Thyroid gland (tissue), 4 donors: ENCODE data around the gene IPO5. TPM values are rescaled to one million over a fixed set of nuclear protein-coding genes. Genes with fewer than 3 reads are reported as not detected.

ENCODE experiments used
- DNase-seq, 2 donors: peaks; one replicate each; pipeline ENCODE4 v3.0.0-alpha.2; 2019
- H3K27ac ChIP-seq, 3 donors: fragments of 200-600 bp; sonication (generic); 1 replicate in 2 of 3; 2 replicates in 1 of 3; pipeline ENCODE4 v1.5.1; 2016 to 2019; ENCODE audit warnings: mild to moderate bottlenecking in 1 of 3, moderate library complexity in 1 of 3
- H3K27me3 ChIP-seq: fragments of 200-600 bp; sonication (generic); one replicate; pipeline ENCODE4 v1.5.1; 2019
- H3K36me3 ChIP-seq, 2 donors: fragments of 200-600 bp; sonication (generic); one replicate each; pipeline ENCODE4 v1.5.1; 2016 to 2019
- H3K4me1 ChIP-seq, 2 donors: fragments of 200-600 bp; sonication (generic); one replicate each; pipeline ENCODE4 v1.5.1; 2017 to 2019
- H3K4me3 ChIP-seq, 3 donors: fragments of 200-600 bp; sonication (generic); replicated peaks in 1 of 3; 1 replicate in 2 of 3; 2 replicates in 1 of 3; pipeline ENCODE4 v1.5.1; 2016; ENCODE audit warnings: mild to moderate bottlenecking in 1 of 3
- H3K9me3 ChIP-seq: fragments of 200-600 bp; sonication (generic); one replicate; pipeline ENCODE4 v1.5.1; 2017
- POLR2A ChIP-seq, 2 donors: fragments of 450-650 bp; IDR thresholded peaks; one replicate each; pipeline ENCODE4 v1.6.1; 2017; ENCODE audit warnings: antibody characterized with exemption in 2 of 2, mild to moderate bottlenecking in 2 of 2, moderate library complexity in 1 of 2
- WGBS, 2 donors: methylation state at CpG; one replicate each; pipeline ENCODE4 v1.1.5; 2017; 5-methylcytosine and 5-hydroxymethylcytosine counted together
- intact Hi-C: fragments of 100-400 bp; cut with DNase I; formaldehyde crosslinking; loops from one replicate; pipeline ENCODE4 v1.15.1; 2023
- total RNA-seq, 4 donors: library from RNA; depleted of rRNA; stranded (reverse); fragments of >200 nt; gene quantifications; one replicate each; pipeline ENCODE4 v1.2.3, GENCODE V29; 2016
- TF ChIP-seq, protein P1 (sequence below), 6 experiments: fragments of 200-600 bp in 3 of 6; fragments of 450-650 bp in 3 of 6; sonication (generic) in 3 of 6; IDR thresholded peaks; one replicate each; pipeline ENCODE4 v1.5.1; 2016 to 2019; ENCODE audit warnings: antibody characterized with exemption in 6 of 6, mild to moderate bottlenecking in 2 of 6, inconsistent platforms in 1 of 6, moderate library complexity in 1 of 6

The IPO5 gene
- total RNA-seq, 4 donors from 2014 or later = 95.4 to 139 (median 108) TPM

DNA sequence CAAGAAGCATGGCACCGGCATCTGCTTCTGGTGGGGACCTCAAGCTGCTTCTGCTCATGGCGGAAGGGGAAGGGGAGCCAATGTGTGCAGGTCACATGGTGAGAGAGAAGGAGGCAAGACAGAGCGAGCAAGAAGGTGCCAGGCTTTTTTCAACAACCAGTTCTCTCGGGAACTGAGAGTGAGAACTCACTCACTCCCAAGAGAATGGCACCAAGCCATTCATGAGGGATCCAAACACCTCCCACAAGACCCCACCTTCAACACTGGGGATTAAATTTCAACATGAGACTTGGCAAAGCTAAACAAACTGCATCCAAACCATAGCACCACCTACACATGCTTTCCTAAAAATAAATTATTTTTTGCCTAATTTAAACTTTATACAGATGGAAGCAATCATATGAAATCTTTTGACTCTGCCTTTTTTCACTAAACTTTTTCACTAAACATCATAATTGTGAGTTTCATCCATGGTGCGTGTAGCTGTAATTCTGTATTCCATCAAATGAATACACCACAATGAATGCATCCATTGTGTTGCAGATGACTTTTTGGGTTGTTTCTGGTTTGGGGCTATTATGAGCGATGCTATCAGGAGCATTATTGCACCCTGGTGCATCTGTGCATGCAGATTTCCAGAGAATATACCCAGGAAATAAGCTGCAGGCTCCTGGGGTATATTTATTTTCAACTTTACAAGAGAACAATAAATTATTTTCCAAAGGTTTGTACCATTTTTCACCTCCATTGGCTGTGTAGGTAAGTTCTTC lies 14.6 kb upstream of the IPO5 start:
- 71 to 82% methylated on average over 6 of the region's 6 CpGs for WGBS, 2 donors
- H3K36me3 ChIP-seq = no peaks in the 10 kb centered on the region
- intact Hi-C loops = no loop called here
- TF ChIP-seq POLR2A (IDR thresholded peaks at IDR 0.05) = no peak
- TF ChIP-seq, protein P1, sequence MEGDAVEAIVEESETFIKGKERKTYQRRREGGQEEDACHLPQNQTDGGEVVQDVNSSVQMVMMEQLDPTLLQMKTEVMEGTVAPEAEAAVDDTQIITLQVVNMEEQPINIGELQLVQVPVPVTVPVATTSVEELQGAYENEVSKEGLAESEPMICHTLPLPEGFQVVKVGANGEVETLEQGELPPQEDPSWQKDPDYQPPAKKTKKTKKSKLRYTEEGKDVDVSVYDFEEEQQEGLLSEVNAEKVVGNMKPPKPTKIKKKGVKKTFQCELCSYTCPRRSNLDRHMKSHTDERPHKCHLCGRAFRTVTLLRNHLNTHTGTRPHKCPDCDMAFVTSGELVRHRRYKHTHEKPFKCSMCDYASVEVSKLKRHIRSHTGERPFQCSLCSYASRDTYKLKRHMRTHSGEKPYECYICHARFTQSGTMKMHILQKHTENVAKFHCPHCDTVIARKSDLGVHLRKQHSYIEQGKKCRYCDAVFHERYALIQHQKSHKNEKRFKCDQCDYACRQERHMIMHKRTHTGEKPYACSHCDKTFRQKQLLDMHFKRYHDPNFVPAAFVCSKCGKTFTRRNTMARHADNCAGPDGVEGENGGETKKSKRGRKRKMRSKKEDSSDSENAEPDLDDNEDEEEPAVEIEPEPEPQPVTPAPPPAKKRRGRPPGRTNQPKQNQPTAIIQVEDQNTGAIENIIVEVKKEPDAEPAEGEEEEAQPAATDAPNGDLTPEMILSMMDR (IDR thresholded peaks at IDR 0.05) = no peak
- no peaks in the 10 kb centered on the region for H3K9me3 ChIP-seq
- H3K27me3 ChIP-seq = no peaks in the 10 kb centered on the region
- no peak overlapping the region for H3K4me3 ChIP-seq
- no peak for DNase-seq
- no peak overlapping the region for H3K27ac ChIP-seq
- H3K4me1 ChIP-seq = no peaks in the 10 kb centered on the region

DNA sequence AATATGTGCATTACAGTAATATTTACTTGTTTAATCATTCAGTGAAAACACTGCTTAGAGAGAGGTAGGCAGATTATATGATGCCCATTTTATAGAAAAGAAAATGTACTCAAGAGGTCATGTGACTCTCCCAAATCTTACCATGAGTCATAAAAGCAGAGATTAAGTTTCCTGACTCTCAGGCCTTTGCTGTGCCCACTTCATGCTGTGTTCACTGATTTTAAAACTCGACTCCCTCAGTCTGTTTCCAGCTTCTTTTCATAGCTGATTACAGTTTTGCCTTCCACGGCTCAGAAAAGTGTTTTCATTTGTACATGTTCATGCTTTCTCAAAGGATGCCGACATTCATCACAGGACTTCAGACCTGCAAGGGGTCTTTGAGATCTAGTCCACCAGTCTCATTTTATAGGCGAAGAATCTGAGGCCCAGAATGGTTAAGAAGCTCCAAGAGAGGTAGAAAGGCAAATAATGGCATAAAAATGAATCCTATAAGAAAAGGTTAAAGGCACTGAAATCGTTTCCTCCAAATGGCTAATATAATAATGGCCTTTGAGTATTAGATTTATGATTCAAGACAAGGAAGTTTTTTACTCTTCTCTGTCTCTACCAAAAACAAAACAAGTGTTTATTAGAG lies 9.0 kb upstream of the IPO5 start:
- Histone ChIP-seq H3K27me3 (no peaks in the 10 kb centered on the region), H3K27ac (no peak overlapping the region), H3K9me3 (no peaks in the 10 kb centered on the region), H3K4me3 (no peak overlapping the region), H3K4me1 (no peaks in the 10 kb centered on the region), H3K36me3 (no peaks in the 10 kb centered on the region)
- 80 to 86% methylated on average over 5 of the region's 5 CpGs for WGBS, 2 donors
- DNase-seq = no peak
- intact Hi-C loops = no loop called here
- TF ChIP-seq, protein P1 (IDR thresholded peaks at IDR 0.05) = no peak
- no peak for TF ChIP-seq POLR2A (IDR thresholded peaks at IDR 0.05)

DNA sequence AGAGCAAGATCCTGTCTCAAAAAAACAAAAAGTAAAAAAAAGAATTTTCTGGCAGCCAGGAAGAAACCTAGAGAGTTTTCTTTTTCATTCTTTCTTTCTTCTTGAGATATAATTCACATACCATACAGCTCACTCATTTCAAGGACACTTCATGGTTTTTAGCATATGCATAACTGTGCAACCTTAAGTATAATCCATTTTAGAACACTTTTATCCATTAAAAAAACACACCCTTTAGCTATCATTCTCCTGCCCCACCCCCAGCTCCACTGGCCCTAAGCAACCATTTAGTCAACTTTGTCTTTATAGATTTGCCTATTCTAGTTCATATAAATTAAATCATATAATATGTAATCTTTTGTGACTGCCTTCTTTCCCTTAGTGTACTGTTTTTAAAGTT lies 8.1 kb upstream of the IPO5 start:
- intact Hi-C loops = no loop called here
- no peaks in the 10 kb centered on the region for H3K9me3 ChIP-seq
- no peak for DNase-seq
- no peaks in the 10 kb centered on the region for H3K27me3 ChIP-seq
- TF ChIP-seq, protein P1 (IDR thresholded peaks at IDR 0.05) = no peak
- TF ChIP-seq POLR2A (IDR thresholded peaks at IDR 0.05) = no peak
- no peak overlapping the region for H3K27ac ChIP-seq
- no peaks in the 10 kb centered on the region for H3K4me1 ChIP-seq
- H3K4me3 ChIP-seq = no peak overlapping the region
- no peaks in the 10 kb centered on the region for H3K36me3 ChIP-seq

DNA sequence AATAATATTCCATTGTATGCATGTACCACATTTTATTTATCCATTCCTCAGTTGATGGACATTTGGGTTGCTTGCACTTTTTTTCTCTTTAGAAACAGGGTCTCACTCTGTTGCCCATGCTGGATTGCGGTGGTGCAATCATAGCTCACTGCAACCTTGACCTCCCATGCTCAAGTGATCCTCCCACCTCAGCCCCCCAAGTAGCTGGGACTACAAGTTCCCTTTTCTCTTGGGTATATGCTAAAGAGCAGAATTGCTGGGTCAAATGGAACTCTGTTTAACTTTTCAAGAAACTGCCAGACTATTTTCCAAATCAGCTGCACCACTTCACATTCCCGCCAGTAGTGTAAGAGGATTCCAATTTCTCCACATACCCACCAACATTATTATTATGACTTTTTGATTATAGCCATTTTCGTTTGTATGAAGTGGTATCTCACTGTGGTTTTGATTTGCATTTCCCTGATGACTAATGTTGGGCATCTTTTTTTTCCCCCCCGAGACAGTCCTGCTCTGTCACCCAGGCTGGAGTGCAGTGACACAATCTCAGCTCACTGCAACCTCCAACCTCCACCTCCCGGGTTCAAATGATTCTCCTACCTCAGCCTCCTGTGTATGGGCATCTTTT lies 7.6 kb upstream of the IPO5 start:
- no peak for DNase-seq
- H3K27ac ChIP-seq = no peak overlapping the region
- 91 to 94% methylated on average over 5 of the region's 5 CpGs for WGBS, 2 donors
- H3K4me3 ChIP-seq = no peak overlapping the region
- H3K9me3 ChIP-seq = no peaks in the 10 kb centered on the region
- no peaks in the 10 kb centered on the region for H3K4me1 ChIP-seq
- intact Hi-C loops = no loop called here
- TF ChIP-seq, protein P1 (IDR thresholded peaks at IDR 0.05) = no peak
- no peak for TF ChIP-seq POLR2A (IDR thresholded peaks at IDR 0.05)
- H3K36me3 ChIP-seq = no peaks in the 10 kb centered on the region
- H3K27me3 ChIP-seq = no peaks in the 10 kb centered on the region
